Measurements from ENCODE around the gene PCDH15. TPM values are rescaled to one million over a fixed set of nuclear protein-coding genes. Genes with fewer than 3 reads are reported as not detected.

Gene PCDH15
- total and polyA plus RNA-seq, 9 of the 15 experiments (the other 6 are each of a cell fraction or from before 2014, with no cell fraction given) = not detected

DNA sequence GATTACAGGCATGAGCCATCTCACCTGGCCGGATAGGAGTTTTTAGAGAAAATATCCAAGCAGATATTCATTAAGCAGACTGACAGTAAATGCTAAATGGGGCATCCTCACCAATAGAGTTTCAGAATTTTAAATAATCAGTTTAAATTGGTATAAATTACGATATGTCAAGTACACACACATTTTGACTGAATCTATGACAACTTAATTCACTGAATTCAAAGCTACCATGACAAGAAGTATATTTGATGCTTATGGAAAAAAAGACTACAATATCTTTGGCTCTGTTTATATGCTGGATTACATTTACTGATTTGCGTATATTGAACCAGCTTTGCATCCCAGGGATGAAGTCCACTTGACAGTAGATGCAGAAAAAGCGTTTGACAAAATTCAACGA is 774.7 kb downstream of the PCDH15 start:
- ChIA-PET CTCF (ENCODE audit: low intra/inter-chr PET ratio) (no interaction called here), POLR2A (no interaction called here)
- no TSS peak for BruUV-seq (replicated peaks)
- FAIRE-seq (no peak), ATAC-seq (no peak), DNase-seq (ENCODE audit: extremely low read depth in 1 of 4, low spot score in 3 of 4) (no peak)
- 1% methylated on average over 5 of the region's 5 CpGs for WGBS (ENCODE audit: insufficient coverage, low coverage, missing lambda C conversion rate)
- no peak overlapping the region for H3K4me3 ChIP-seq
- in situ Hi-C loops (cut with MboI) (no loop called here), intact Hi-C loops (cut with micrococcal nuclease) (no loop called here)
- no peaks in the 10 kb centered on the region for H3K4me1 ChIP-seq (replicated peaks in 1 of 2; ENCODE audit: control insufficient read depth in 2 of 2, insufficient read depth in 2 of 2, low read length in 2 of 2)
- H2AFZ ChIP-seq (ENCODE audit: low read depth, low read length) = no peak overlapping the region
- no peaks in the 10 kb centered on the region for H4K20me1 ChIP-seq (replicated peaks; ENCODE audit: control insufficient read depth, insufficient read depth, low read length)
- H3K9me3 ChIP-seq (replicated peaks; ENCODE audit: control insufficient read depth, insufficient read depth, low read depth, low read length) = no peaks in the 10 kb centered on the region
- no peak overlapping the region for H3K27ac ChIP-seq (ENCODE audit: extremely low read depth, low read depth, low read length)
- H3K36me3 ChIP-seq (ENCODE audit: control insufficient read depth, insufficient read depth, low read length) = no peaks in the 10 kb centered on the region
- TF ChIP-seq, protein P1, sequence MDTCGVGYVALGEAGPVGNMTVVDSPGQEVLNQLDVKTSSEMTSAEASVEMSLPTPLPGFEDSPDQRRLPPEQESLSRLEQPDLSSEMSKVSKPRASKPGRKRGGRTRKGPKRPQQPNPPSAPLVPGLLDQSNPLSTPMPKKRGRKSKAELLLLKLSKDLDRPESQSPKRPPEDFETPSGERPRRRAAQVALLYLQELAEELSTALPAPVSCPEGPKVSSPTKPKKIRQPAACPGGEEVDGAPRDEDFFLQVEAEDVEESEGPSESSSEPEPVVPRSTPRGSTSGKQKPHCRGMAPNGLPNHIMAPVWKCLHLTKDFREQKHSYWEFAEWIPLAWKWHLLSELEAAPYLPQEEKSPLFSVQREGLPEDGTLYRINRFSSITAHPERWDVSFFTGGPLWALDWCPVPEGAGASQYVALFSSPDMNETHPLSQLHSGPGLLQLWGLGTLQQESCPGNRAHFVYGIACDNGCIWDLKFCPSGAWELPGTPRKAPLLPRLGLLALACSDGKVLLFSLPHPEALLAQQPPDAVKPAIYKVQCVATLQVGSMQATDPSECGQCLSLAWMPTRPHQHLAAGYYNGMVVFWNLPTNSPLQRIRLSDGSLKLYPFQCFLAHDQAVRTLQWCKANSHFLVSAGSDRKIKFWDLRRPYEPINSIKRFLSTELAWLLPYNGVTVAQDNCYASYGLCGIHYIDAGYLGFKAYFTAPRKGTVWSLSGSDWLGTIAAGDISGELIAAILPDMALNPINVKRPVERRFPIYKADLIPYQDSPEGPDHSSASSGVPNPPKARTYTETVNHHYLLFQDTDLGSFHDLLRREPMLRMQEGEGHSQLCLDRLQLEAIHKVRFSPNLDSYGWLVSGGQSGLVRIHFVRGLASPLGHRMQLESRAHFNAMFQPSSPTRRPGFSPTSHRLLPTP (IDR thresholded peaks at IDR 0.05; ENCODE audit: borderline replicate concordance, extremely low read depth, insufficient read length) = no peak
- TF ChIP-seq ZNF24 (IDR thresholded peaks at IDR 0.05) (no peak), MLX (CRISPR knock-in tag; conservative IDR thresholded peaks at IDR 0.05) (no peak), PHTF2 (CRISPR knock-in tag; IDR thresholded peaks at IDR 0.05) (no peak), ERF (CRISPR knock-in tag; IDR thresholded peaks at IDR 0.05) (no peak), HNRNPL (IDR thresholded peaks at IDR 0.05; ENCODE audit: low read depth, low read length) (no peak), ATF7 (IDR thresholded peaks at IDR 0.05) (no peak), SMARCC2 (IDR thresholded peaks at IDR 0.05; ENCODE audit: low read depth) (no peak), NELFE (IDR thresholded peaks at IDR 0.05; ENCODE audit: insufficient read depth, insufficient read length) (no peak), NUFIP1 (IDR thresholded peaks at IDR 0.05; ENCODE audit: partially characterized antibody) (no peak), RBM17 (IDR thresholded peaks at IDR 0.05; ENCODE audit: borderline replicate concordance, low read depth, low read length) (no peak), FOXA1 (IDR thresholded peaks at IDR 0.05; ENCODE audit: borderline replicate concordance) (no peak), NR2F6 (CRISPR knock-in tag; IDR thresholded peaks at IDR 0.05) (no peak), ZNF3 (CRISPR knock-in tag; IDR thresholded peaks at IDR 0.05) (no peak), XRCC5 (IDR thresholded peaks at IDR 0.05; ENCODE audit: low read depth, low read length) (no peak)
- H3K4me2 ChIP-seq (ENCODE audit: insufficient read depth, low read length) = no peak overlapping the region
- H3K27me3 ChIP-seq (ENCODE audit: control insufficient read depth in 2 of 2, insufficient read depth in 2 of 2, low read length in 2 of 2) = no peaks in the 10 kb centered on the region
- H3K79me2 ChIP-seq (ENCODE audit: control insufficient read depth, insufficient read depth, low read length) = no peaks in the 10 kb centered on the region
- H3K9ac ChIP-seq (ENCODE audit: insufficient read depth in 1 of 2, low read depth in 2 of 2, low read length in 2 of 2) = no peak overlapping the region
- H3K9me1 ChIP-seq (ENCODE audit: control insufficient read depth, insufficient read depth, low read length) = no peaks in the 10 kb centered on the region

Data from K562 (cell line).